Stimulated activated CD4-positive, alpha-beta T cell treated with anti-CD3 and anti-CD28 coated beads, Interleukin-1b, Interleukin-23, amount 100 ng/mL, for 4 hours (primary cell): ENCODE results near the gene TMOD2.

Experiments
- DNase-seq, 2 donors: peaks; one replicate each; pipeline ENCODE4 v3.0.0-alpha.2; 2020; ENCODE audit warnings: low read depth in 2 of 2

Gene TMOD2

GRCh38 chr15:51856714-51857380, 105.5 kb downstream of the TMOD2 start:
- no peak for DNase-seq

- peak in 1 of 2 donors; percentile 34 for DNase-seq
Observed at GRCh38 chr15:51861557-51862359, 110.4 kb downstream of the TMOD2 start.

- DNase-seq, result no peak
Observed at GRCh38 chr15:51863131-51863530, 111.7 kb downstream of the TMOD2 start.

- no peak for DNase-seq
Observed at GRCh38 chr15:51864408-51865056, 113.1 kb downstream of the TMOD2 start.

- no peak for DNase-seq
Observed at GRCh38 chr15:51865317-51865716, 113.9 kb downstream of the TMOD2 start.
